ENCODE data around the gene MACROD2.

MACROD2 gene

GRCh38 chr20:14826543-14827313 lies 831.4 kb downstream of the MACROD2 start:
- H3K27me3 ChIP-seq (replicated peaks; ENCODE audit: control insufficient read depth, insufficient read depth, low read length) = no peaks in the 10 kb centered on the region
- DNase-seq (ENCODE audit: extremely low read depth, insufficient read length) = no peak
- TF ChIP-seq, protein P1, sequence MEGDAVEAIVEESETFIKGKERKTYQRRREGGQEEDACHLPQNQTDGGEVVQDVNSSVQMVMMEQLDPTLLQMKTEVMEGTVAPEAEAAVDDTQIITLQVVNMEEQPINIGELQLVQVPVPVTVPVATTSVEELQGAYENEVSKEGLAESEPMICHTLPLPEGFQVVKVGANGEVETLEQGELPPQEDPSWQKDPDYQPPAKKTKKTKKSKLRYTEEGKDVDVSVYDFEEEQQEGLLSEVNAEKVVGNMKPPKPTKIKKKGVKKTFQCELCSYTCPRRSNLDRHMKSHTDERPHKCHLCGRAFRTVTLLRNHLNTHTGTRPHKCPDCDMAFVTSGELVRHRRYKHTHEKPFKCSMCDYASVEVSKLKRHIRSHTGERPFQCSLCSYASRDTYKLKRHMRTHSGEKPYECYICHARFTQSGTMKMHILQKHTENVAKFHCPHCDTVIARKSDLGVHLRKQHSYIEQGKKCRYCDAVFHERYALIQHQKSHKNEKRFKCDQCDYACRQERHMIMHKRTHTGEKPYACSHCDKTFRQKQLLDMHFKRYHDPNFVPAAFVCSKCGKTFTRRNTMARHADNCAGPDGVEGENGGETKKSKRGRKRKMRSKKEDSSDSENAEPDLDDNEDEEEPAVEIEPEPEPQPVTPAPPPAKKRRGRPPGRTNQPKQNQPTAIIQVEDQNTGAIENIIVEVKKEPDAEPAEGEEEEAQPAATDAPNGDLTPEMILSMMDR (IDR thresholded peaks at IDR 0.05; ENCODE audit: insufficient read depth, low read length, poor library complexity, severe bottlenecking) = no peak

DNA sequence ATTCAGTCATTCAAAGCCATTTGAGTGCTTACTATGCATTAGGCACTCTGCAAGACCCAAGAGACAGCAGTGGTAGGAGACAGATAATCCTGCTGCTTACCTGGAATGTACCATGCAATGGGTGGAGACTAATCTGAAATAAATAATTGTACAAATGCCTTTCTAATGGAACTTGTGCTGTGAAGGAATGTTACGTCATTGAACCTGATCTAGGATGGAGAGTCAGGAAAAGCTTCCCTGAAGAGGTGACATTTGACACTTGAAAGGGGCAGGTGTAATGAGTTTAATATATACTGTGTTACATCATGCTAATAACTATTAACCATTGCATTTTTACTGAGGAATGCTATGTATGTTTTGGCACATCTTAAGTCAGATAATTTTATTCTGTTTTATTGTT lies 833.1 kb downstream of the MACROD2 start:
- Histone ChIP-seq H3K4me3 (replicated peaks; ENCODE audit: low read depth, low read length) (no peak overlapping the region), H3K27me3 (replicated peaks; ENCODE audit: control insufficient read depth, insufficient read depth, low read length) (no peaks in the 10 kb centered on the region), H3K36me3 (ENCODE audit: control insufficient read depth, insufficient read depth, low read length) (no peaks in the 10 kb centered on the region)
- DNase-seq (ENCODE audit: extremely low read depth, insufficient read length) = no peak
- TF ChIP-seq, protein P1 (IDR thresholded peaks at IDR 0.05; ENCODE audit: insufficient read depth, low read length, poor library complexity, severe bottlenecking) = no peak

More at GRCh38 chr20:14826543-14827313, 831.4 kb downstream of the MACROD2 start:
- H3K4me3 ChIP-seq (replicated peaks; ENCODE audit: low read depth, low read length) = no peak overlapping the region
- H3K36me3 ChIP-seq (ENCODE audit: control insufficient read depth, insufficient read depth, low read length) = no peaks in the 10 kb centered on the region

- Histone ChIP-seq H3K27me3 (replicated peaks; ENCODE audit: control insufficient read depth, insufficient read depth, low read length) (no peaks in the 10 kb centered on the region), H3K36me3 (ENCODE audit: control insufficient read depth, insufficient read depth, low read length) (no peaks in the 10 kb centered on the region), H3K4me3 (replicated peaks; ENCODE audit: low read depth, low read length) (no peak overlapping the region)
- peak; percentile 78 for DNase-seq (ENCODE audit: extremely low read depth, insufficient read length)
- TF ChIP-seq, protein P1 (IDR thresholded peaks at IDR 0.05; ENCODE audit: insufficient read depth, low read length, poor library complexity, severe bottlenecking) = no peak
Measured at GRCh38 chr20:14829906-14830305, 834.6 kb downstream of the MACROD2 start.

DNA sequence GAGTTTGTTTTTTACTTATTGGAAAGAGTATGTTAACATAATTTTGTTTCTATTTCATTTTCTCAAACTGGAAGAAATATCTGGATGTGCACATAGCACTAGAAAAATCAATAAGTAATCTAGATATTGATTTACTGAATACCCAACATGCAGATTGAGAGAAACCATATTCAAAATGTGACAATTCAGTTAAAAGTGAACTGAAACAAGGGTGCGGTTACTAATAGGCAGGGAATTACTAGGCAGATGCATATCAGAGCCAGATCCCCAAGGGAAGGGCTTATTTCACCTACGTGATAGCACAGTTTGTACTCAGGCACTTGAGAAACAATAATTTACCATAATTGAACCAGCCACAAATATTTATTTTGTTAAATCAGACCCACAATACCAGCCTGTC lies 835.1 kb downstream of the MACROD2 start:
- TF ChIP-seq, protein P1 (IDR thresholded peaks at IDR 0.05; ENCODE audit: insufficient read depth, low read length, poor library complexity, severe bottlenecking) = no peak
- peak; percentile 68 for DNase-seq (ENCODE audit: extremely low read depth, insufficient read length)

GRCh38 chr20:14830899-14831298 lies 835.6 kb downstream of the MACROD2 start:
- no peaks in the 10 kb centered on the region for H3K27me3 ChIP-seq (replicated peaks; ENCODE audit: control insufficient read depth, insufficient read depth, low read length)
- DNase-seq (ENCODE audit: extremely low read depth, insufficient read length) = peak; percentile 37
- TF ChIP-seq, protein P1 (IDR thresholded peaks at IDR 0.05; ENCODE audit: insufficient read depth, low read length, poor library complexity, severe bottlenecking) = no peak
- H3K36me3 ChIP-seq (ENCODE audit: control insufficient read depth, insufficient read depth, low read length) = no peaks in the 10 kb centered on the region
- H3K4me3 ChIP-seq (replicated peaks; ENCODE audit: low read depth, low read length) = no peak overlapping the region

More for the DNA sequence above, 835.1 kb downstream of the MACROD2 start:
- no peak overlapping the region for H3K4me3 ChIP-seq (replicated peaks; ENCODE audit: low read depth, low read length)
- no peaks in the 10 kb centered on the region for H3K27me3 ChIP-seq (replicated peaks; ENCODE audit: control insufficient read depth, insufficient read depth, low read length)
- H3K36me3 ChIP-seq (ENCODE audit: control insufficient read depth, insufficient read depth, low read length) = no peaks in the 10 kb centered on the region

Measured in GM06990 (cell line).